Hepatocyte (in vitro differentiated cells): Measurements from ENCODE around the gene PARP12.

Source experiments
- CTCF ChIP-seq: fragments of 200-600 bp; sonication (generic); IDR thresholded peaks from 2 replicates; pipeline ENCODE4 v1.5.1; 2016; ENCODE audit warnings: antibody characterized with exemption, mild to moderate bottlenecking; ENCODE audit not compliant: poor library complexity
- EZH2phosphoT487 ChIP-seq: fragments of 200-600 bp; sonication (generic); IDR thresholded peaks from one replicate; pipeline ENCODE4 v1.6.1; 2018; ENCODE audit warnings: antibody characterized with exemption, mild to moderate bottlenecking, low read depth, moderate library complexity; ENCODE audit not compliant: unreplicated experiment, severe bottlenecking

DNA sequence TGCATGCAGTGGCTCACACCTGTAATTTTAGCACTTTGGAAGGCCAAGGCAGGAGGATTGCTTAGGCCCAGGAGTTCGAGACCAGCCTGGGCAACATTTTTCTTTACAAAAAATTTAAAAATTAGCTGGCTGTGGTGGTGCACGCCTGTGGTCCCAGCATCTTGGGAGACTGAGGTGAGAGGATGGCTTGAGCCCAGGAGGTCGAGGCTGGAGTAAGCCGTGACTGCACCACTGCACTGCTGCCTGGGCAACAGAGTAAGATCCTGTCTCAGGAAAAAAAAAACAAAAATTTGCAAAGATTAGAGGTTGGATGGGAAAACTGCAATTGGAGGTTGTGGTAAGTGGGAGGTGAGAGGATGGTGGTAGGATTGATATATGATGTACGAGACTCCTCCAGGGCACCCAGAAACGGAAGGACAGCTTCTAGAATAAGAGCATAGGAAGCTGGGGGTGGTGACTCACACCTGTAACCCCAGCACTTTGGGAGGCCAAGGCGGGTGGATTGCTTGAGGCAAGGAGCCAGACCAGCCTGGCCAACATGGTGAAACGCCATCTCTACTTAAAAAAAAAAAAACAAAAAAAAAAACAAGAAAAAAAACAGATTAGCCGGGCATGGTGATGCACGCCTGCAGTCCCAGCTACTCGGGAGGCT is 19.1 kb upstream of the PARP12 start:
- TF ChIP-seq CTCF: no peak
- no peak for TF ChIP-seq EZH2phosphoT487
